M059J (cell line): ENCODE results near the gene SPPL2A. TPM values are rescaled to one million over a fixed set of nuclear protein-coding genes. Genes with fewer than 3 reads are reported as not detected.
"Not testable (repeated sequence)": the region's sequence is repeated elsewhere in the genome, so short reads cannot be mapped to it uniquely, and the experiment has no call there.

Experiments used
- DNase-seq: peaks from one replicate; pipeline ENCODE4 v3.0.0-alpha.2; 2012; ENCODE audit warnings: low read depth
- total RNA-seq: library from RNA; depleted of rRNA; stranded (reverse); fragments of >200 nt; shearing (Covaris generic); gene quantifications from 2 replicates; pipeline ENCODE4 v1.2.3, GENCODE V29; 2014

Gene SPPL2A
- total RNA-seq, 1 experiment from 2014 or later = 228 TPM

DNA sequence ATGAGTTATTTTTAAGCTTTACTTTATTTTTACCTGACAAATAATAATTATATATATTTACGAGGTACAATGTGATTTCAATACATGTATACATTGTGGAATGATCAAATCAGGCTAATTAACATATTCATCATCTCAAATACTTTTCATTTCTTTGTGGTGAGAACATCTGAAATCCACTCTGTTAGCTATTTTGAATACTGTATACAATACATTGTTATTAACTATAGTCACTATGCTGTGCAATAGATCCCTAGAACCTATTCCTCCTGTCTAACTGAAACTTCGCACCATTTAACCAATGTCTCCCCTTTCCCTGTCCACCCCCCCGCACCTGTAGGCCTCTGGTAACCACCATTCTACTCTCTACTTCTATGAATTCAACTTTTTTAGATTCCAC is 7.9 kb upstream of the SPPL2A start:
- DNase-seq = no peak

DNA sequence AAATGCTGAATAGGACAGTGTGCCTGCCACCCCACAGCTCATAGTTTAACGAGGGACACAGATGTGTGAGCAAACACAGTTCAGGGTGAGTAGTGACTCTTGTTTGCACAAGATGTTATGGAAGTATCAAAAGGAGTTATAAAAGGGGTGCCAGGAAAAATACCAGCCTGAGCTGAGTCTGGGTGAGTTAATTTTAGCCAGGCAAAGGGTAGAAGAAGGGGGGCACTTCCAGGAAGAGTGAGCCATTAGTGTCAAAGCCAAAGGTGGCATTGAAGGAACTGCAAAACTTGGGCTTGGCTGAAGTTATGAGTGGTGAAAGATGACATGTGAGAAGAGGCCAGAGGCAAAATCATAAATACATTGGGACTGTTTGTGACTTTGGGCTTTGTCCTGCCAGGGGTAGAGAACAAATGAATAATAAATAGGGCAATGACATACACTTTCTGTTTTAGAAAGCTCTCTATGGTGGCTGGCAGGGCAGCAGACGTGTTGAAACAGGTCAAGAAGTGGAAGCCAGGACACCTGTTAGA is 1.9 kb upstream of the SPPL2A start:
- DNase-seq = no peak

DNA sequence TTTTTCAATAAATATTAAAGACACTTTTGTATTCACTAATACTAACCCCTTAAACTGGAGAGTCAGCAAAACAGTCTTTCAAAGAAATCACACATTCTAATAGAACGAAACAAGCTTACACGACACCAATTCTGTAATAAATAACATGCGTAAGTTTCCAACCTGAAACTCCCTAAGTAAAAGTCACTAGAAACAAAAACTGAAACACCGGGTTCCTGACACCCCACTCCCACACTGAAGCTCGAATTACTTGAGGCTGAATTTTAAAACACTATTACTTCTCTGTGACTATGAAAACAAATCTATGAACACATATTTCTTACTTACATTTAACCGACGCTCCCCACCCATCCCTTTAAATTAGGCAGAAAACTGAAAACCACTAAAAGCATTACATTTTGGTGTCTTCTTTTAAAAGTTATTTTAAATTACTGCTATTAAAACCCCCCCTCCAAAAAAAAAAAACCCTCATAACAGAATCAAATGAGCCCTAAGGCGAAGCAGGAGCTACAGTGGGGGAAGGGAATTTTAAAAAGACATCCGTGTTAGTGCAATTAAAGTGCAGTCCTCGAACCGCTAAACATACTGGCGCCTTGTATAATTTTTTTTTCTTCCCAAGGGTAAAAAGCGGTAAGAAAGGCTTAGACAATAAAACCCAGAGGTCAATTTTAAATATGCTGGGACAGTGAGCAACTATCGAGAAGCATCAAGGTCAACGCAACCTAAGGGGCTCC is 878 bp downstream of the SPPL2A start:
- DNase-seq = peak; percentile 40

DNA sequence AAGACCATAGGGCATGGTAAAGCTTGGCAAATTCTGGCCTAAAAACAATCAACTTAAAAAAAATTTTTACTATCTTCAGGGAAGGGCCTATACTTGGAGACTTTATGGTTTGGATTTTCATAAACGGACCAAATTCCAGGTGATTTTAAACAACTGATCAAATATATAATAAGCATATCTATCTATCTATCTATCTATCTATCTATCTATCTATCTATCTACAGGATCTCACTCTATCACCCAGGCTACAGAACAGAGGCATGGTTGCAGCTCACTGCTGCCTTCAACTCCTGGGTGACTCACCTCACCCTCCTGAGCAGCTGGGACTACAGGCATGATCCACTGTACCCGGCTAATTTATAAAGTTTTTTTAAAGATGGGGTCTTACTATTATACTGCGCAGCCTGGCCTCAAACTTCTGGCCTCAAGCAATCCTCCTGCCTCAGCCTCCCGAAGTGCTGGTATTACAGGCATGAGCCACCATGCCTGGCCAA is 6.7 kb downstream of the SPPL2A start:
- peak; percentile 38 for DNase-seq

DNA sequence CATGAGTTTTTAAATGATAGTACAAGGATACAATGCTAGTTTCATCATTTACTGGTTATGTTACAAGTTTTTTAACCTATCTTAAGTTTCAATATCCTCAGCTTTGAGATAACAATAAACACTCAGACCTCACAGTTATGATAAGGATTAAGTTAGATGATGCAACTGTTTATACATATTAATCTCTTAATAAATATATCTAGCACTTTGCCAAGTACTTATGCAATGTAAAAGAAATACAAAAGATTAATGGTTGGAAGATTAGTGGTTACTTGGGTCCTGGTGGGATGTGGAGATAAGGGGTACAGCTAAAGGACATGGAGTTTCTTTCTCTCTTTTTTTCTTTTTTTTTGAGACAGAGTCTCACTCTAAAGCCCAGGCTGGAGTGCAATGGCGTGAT is 12.0 kb downstream of the SPPL2A start:
- DNase-seq = no peak

DNA sequence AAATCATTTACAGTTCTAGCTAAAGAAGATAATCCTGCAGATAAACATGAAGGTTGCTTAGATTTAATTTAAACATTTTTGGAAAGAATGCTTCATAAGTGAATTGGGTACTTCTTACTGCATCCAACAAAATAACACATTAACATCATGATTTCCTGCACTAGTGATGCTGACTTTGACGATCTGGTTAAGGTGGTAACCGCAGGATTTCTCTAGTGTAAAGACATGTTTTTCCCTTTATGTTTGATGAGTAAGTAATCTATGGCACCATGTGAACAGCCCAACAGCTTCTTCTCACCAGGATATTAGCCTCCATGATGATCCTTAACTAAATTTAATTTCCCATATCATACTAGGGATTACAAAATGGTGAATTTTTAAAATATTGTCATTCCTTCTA is 14.1 kb downstream of the SPPL2A start:
- no peak for DNase-seq

DNA sequence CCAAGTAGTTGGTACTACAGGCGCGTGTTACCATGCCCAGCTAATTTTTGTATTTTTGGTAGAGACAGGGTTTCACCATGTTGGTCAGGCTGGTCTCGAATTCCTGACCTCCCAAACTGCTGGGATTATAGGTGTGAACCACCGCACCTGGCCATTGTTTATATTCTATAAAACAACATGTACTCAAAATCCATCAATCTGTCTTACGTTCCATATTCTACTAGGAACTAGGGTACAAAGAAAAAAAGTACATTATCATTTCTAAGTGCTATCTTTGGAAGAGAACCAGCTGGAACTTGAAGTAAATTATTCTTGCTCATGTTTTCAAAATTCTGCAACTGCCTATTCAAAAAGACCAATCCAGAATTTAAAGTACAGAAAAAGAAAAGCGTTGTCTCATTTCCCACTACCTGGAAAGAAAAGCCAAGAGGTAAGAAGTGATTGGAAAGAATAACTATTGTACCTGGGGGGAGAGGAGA is 15.2 kb downstream of the SPPL2A start:
- DNase-seq = no peak

DNA sequence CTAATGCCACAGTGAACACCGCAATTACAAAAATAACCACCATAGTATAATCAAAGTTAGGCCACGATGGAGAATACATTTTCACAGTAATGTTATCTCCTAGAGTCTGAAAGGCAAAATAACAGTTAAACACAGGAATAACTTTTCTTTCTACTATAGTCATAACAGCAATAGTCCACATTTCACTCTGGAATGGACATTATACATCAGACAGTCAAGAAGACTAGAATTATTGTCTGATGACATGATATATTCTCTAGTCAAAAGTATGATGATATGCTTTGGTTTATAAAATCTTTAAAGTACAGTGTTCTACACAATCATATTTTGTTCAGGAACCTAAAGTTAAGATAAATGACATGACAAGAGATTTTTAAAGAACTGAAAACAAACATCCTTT is 18.0 kb downstream of the SPPL2A start:
- DNase-seq = no peak

DNA sequence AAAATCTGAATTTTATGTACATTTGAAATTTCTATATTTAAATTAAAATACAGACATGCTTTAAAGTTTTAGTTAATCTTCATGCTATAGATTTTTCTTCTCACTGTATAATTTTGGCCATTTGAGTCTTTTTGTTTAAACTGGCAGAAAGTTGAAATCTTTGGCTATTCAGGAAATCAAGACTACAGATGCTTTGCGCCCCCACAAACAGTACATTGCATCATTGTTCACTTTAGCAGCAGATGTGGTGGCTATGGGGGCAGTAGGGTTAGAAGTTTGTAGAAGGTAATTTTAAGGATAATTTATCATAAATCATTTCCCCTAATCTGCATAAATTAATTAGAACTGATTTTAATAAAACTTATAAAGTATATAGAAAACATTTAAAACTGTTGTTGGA is 20.9 kb downstream of the SPPL2A start:
- no peak for DNase-seq

DNA sequence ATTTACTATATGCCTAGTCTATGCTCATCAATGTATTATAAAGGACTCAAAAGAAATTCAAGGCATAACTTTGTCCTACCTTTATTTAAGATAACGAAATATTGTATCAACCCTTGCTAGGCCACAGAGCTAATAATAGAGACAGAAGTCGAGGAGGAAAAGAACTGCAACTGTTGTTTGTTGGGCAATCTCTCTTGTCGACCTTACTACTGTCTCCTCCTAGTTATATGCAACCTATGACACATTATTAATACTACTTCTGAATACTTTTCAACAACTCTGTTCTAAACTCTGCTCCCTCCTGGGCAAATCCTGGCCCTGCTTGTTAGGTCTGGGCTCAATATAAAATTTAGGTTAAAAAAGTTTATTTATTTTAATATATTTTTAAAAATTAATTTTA is 24.6 kb downstream of the SPPL2A start:
- no peak for DNase-seq

DNA sequence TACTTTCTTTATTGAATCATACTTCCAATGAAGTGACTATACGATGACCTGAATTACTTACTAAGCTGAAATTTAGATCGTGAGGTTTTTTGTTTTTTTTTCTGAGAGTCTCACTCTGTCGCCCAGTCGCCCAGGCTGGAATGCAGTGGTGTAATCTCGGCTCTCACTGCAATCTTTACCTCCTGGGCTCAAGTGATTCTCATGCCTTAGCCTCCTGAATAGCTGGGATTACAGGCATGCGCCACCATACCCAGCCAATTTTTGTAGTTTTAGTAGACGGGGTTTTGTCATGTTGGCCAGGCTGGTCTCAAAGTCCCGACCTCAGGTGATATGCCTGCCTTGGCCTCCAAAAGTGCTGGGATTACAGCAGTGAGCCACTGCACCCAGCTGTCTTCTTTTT is 28.7 kb downstream of the SPPL2A start:
- no peak for DNase-seq

DNA sequence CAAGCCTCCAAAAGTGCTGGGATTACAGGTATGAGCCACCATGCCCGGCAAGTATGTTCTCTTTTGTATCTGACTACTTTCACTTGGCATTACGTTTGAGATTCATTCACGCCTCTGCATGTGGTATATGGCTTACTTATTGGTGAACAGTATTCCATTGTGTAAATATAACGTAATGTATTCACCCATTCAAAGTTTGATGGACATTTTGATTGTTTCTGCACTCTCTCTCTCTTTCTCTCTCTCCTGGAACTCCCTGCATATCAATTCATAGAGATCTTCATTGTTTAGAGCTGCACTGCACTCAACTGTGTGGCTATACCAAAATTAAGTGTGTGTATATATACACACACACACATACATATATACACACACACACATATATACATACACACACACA is 30.4 kb downstream of the SPPL2A start:
- DNase-seq = no peak

DNA sequence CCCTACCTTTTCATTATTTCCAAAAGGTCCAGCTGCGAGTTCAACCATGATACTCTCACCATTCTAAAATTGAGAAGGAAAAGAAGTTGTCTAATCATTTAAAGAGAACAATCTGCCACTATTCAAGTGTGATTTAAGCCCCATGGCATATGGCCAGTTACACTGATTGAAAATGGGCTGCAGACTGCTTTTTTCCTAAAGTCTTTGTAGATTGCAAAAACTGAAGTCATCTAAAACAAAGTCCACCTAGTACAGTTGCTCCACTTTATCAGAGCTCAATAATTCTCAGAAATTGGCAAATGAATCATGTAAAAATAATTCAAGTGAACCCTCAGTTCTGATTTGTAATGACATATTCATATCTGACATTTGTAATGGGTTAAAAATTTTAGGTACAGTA is 39.2 kb downstream of the SPPL2A start:
- DNase-seq = no peak

DNA sequence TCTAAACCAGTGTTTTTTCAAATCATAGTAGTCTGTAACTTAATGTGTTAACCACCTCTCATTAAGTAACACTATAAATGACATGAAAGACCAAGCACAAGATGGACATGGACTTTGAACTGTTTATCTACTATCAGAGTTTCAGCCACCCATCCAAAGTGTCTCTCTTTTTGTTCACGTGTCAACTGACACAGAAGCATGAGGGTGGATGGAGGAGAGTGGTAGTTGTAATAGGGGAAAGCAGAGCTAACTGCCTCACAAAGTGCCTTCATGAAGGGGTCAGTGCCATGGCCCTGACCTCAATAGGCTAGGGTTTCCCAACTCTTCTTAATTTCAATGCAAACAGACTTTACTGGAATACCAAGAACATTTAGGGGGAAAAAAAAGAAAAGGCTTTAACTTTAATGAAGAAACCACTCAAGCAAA is 46.8 kb downstream of the SPPL2A start:
- no peak for DNase-seq

DNA sequence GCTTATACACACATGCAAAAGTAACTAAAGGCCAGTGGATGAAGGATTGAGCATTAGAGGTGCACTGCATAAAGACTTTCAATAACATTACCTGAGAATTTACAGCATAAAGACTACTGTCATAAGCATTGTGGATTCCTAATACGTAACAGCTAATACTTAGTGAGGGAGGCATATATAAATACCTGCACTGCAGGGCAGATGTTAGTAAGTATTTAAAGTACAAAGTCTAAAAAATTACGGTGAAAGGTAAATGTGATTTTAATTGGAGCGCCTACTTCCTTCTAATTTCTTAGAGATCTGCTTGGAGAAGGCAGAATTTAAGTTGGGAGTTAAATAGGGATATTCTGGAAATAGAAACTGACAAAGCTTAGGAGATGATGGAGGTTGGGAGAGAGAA is 53.5 kb downstream of the SPPL2A start:
- DNase-seq = no peak

DNA sequence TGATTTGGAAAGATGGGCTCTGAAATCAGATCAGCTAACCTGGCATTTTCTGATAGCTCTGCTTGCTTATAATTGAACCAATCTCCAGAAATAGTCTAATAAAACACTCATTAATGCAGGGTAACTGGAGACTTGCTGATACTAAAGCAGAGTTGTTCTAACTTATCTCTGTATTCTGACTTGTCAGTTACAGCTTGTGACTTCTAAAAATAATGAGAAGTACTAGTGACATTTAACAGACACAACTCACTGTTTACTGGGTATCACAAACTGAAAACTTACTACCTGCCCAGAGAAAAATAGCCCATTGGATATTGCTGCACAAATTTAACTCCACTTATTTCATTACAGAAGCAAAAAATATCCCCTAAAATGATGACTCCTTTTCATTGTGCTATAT is 54.9 kb downstream of the SPPL2A start:
- DNase-seq = no peak

DNA sequence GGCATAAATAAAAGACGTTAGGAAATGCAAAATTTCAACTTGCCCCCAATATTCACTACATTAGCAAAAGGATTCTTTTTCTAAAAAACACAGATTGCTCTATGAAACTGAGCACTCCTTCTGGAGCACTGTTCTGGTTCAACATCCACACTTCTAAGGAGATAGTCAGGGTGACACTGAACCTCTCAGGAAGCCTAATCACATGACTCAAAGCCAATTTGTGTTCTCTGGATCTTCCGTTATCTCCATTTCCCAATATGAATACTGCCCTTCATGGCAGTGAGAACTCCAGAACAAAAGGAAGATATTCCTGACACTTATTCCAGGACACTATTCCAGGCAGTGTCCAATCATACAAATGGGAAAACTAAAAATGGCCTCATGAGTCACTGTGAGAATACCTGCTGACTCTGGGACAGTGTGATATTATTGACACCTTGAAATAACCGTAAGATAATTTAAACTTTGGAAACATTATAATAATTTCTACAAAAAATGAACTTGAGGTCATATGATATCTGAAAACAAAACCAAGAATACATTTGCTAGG is 57.6 kb downstream of the SPPL2A start:
- DNase-seq = no peak

DNA sequence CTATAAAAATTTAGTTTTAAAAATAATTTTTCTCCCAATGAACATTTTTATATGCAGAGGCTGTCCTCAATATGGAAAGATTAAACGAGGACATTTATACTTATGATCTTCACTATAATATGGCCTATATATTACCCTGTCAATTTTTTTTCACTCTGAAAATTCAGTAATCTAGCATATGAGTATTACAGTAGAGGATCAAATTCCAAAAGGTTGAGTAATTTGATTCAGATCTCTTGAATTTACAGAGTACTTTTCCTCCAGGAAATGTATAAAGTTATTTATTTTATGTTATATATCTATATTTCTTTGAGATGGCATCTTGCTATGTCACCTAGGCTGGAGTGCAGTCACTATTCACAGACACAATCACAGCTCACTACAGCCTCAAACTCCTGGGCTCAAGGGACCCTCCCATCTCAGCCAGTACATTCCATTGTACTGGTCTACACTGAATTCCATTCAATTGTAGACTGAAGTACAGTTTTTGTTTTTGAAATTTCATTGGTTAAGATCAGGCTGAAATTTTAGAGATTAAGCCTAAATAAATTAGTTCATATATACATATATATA is 62.7 kb downstream of the SPPL2A start:
- no peak for DNase-seq

DNA sequence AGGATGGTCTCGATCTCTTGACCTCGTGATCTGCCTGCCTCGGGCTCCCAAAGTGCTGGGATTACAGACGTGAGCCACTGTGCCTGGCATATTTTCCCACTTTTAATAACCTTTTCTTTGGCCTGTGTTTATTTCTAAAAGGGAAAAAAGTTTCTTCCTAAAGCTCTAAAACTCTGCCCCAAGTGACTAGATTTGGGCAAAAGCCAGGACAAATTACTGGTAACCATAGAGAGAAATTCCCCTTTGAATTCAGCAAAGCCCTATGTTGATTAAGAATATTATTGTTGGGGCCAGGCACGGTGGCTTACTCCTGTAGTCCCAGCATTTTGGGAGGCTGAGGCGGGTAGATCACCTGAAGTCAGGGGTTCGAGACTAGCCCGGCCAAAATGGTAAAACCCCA is 67.4 kb downstream of the SPPL2A start:
- DNase-seq = peak; percentile 38

DNA sequence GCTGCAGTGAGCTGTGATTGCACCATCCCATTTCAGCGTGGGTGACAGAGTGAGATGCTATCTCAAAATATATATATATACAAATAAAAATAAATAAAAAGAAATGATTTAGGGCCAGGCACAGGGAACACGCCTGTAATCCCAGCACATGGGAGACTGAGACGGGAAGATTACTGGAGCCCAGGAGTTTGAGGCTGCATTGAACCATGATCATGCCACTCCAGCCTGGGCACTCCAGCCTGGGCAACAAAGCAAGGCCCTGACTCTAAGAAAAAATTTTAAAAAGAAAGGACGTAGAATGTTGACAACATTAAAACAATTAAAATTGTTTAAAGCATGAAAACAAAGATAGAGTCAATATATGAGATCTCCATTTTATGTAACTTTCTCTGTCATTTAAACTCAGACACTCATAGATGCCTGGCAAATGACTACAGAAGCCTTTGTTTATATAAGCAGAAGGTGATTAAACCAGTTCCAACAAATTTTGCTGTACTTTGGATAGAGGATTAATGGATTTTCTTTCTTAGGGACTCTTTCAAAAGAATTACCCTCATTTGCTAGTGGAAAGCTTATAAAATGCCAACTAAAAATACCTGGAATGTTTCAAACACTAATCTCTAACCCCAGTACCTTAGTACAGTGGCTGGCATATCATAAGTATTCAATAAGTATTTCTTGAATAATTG is 68.3 kb downstream of the SPPL2A start:
- DNase-seq = peak; percentile 62

DNA sequence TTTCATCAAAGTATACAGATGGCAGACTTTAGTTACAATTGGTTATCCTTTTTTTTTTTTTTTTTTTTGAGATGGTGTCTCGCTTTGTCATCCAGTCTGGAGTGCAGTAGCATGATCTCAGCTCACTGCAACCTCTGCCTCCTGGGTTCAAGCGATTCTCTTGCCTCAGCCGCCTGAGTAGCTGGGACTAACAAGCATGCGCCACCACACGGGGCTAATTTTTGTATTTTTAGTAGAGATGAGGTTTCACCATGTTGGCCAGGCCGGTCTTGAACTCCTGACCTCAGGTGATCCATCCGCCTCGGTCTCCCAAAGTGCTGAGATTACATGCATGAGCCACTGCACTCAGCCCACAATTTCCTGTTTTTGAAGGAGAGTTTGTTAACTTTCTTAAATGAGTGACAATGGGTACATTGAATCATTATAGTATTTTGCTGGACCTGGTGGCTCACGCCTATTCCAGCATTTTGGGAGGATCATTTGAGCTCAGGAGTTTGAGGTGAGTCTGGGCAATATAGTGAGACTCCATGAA is 70.8 kb downstream of the SPPL2A start:
- DNase-seq = not testable (repeated sequence)

DNA sequence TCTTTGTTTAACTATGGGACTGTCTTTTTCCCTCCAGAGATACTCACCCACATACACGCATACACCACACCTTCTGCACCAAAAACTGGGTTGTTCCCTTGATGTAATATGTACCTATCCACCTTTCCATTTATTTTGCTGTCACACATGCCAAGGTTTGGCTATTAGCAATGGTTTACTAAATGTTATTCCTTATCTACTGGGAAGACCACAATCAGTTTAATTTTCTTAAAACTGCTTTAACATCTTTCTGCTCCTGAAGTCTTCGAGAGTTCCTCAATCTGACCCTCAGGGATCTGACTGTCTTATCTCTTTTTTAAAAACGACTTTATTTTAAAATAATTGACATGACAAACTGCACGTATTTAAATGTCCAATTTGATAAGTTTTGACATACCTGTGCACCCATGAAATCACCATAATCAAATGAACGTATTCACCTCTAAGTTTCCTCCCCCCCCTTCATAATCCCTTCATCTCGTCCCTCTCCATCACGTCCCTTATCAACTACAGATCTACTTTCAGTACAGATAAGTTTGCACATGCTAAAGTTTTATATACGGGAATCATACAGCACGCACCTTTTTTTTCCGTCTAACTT is 78.1 kb downstream of the SPPL2A start:
- no peak for DNase-seq
